Jurkat, Clone E6-1 (cell line): ENCODE data around the gene DEFB125.

Experiments used
- DNase-seq: peaks from one replicate; pipeline ENCODE4 v3.0.0-alpha.2; 2011; ENCODE audit warnings: low read depth, low spot score
- H3K4me3 ChIP-seq: 2 replicates; pipeline ENCODE4 v1.5.1; 2011; ENCODE audit warnings: mild to moderate bottlenecking, low read length, control low read depth, moderate library complexity

Gene DEFB125

GRCh38 chr20:137668-138490 lies 50.4 kb downstream of the DEFB125 start:
- peak; percentile 23 for DNase-seq
- H3K4me3 ChIP-seq = no peak overlapping the region

- no peak for DNase-seq
Measured at GRCh38 chr20:142290-142689, 54.8 kb downstream of the DEFB125 start, which contains the start of gene DEFB126. TSS of gene DEFB126 (plus strand) at chr20:142590. CDS start at chr20:142629, 39 bp downstream.

GRCh38 chr20:145877-146276 lies 58.4 kb downstream of the DEFB125 start:
- no peak for DNase-seq
- no peak overlapping the region for H3K4me3 ChIP-seq

More at GRCh38 chr20:142290-142689, 54.8 kb downstream of the DEFB125 start, which contains the start of gene DEFB126:
- no peak within 1 kb of the TSS for H3K4me3 ChIP-seq
